Mammary epithelial cell (primary cell): Measurements from ENCODE around the gene FAM89A.

Experiments used
- CTCF ChIP-seq, 2 donors: IDR thresholded peaks in 1 of 2; conservative IDR thresholded peaks in 1 of 2; 2 replicates each; pipeline ENCODE4 v1.5.1; 2011 to 2012; ENCODE audit warnings: inconsistent platforms in 2 of 2, low read length in 2 of 2, mild to moderate bottlenecking in 2 of 2, control low read depth in 1 of 2, low read depth in 1 of 2; ENCODE audit not compliant: insufficient read depth in 1 of 2; ENCODE audit errors: extremely low read depth in 1 of 2
- EZH2 ChIP-seq: IDR thresholded peaks from 2 replicates; pipeline ENCODE4 v1.6.1; 2012; ENCODE audit warnings: low read length, inconsistent platforms, borderline replicate concordance

GRCh38 chr1:230977761-230978490 is 62.1 kb downstream of the FAM89A start:
- no peak for TF ChIP-seq CTCF (conservative IDR thresholded peaks at IDR 0.05 in 1 of 2, IDR thresholded peaks at IDR 0.05 in 1 of 2; ENCODE audit: extremely low read depth in 1 of 2, insufficient read depth in 1 of 2, low read depth in 1 of 2, low read length in 2 of 2)
- no peak for TF ChIP-seq EZH2
